Measurements from ENCODE around the gene SLAMF1.

GRCh38 chr1:160631983-160632625 is 14.7 kb downstream of the SLAMF1 start:
- TF ChIP-seq CTCF (IDR thresholded peaks at IDR 0.05) (no peak), POLR2A (IDR thresholded peaks at IDR 0.05) (no peak), POLR2AphosphoS5 (IDR thresholded peaks at IDR 0.05; ENCODE audit: insufficient read depth in 1 of 2, low read depth in 1 of 2) (no peak)

Data from vagina (tissue), 2 donors.